Immature natural killer cell (primary cell): ENCODE results near the gene RUFY4. TPM values are rescaled to one million over a fixed set of nuclear protein-coding genes. Genes with fewer than 3 reads are reported as not detected.
A peak's percentile ranks its signal among the peaks of the same experiment; 100 is the strongest.

Experiments
- DNase-seq, 3 donors: peaks; one replicate each; pipeline ENCODE4 v3.0.0; 2022; ENCODE audit warnings: mixed read lengths in 1 of 3
- H3K27ac Mint-ChIP-seq, 6 donors: one replicate each; pipeline ENCODE4 v1.8.0; 2020; ENCODE audit warnings: mixed read lengths in 6 of 6, mild to moderate bottlenecking in 5 of 6, inconsistent platforms in 4 of 6, moderate library complexity in 3 of 6
- H3K27me3 Mint-ChIP-seq, 3 donors: one replicate each; pipeline ENCODE4 v1.8.0; 2020 to 2021; ENCODE audit warnings: low read depth in 3 of 3, mild to moderate bottlenecking in 3 of 3, mixed read lengths in 3 of 3, moderate library complexity in 3 of 3, inconsistent platforms in 1 of 3
- H3K36me3 Mint-ChIP-seq, 3 donors: one replicate each; pipeline ENCODE4 v1.8.0; 2020; ENCODE audit warnings: mixed read lengths in 3 of 3, inconsistent platforms in 2 of 3, mild to moderate bottlenecking in 2 of 3
- H3K4me1 Mint-ChIP-seq, 2 donors: one replicate each; pipeline ENCODE4 v1.8.0; 2020; ENCODE audit warnings: inconsistent platforms in 2 of 2, mild to moderate bottlenecking in 2 of 2, mixed read lengths in 2 of 2, moderate library complexity in 1 of 2
- H3K4me3 Mint-ChIP-seq, 5 donors: one replicate each; pipeline ENCODE4 v1.8.0; 2020; ENCODE audit warnings: mild to moderate bottlenecking in 5 of 5, mixed read lengths in 5 of 5, inconsistent platforms in 3 of 5, moderate library complexity in 3 of 5
- H3K9me3 Mint-ChIP-seq, 6 donors: one replicate each; pipeline ENCODE4 v1.8.0; 2020; ENCODE audit warnings: mild to moderate bottlenecking in 6 of 6, mixed read lengths in 6 of 6, inconsistent platforms in 4 of 6, moderate library complexity in 3 of 6
- polyA plus RNA-seq, 3 donors: library from polyadenylated mRNA; unstranded; fragments of 300-500 nt; fragmentation: Illumina TruSeq; gene quantifications; one replicate each; pipeline ENCODE4 v1.2.3, GENCODE V29; 2021

RUFY4 gene
- polyA plus RNA-seq, 3 donors from 2014 or later, result 0.50 TPM; not detected in 2

DNA sequence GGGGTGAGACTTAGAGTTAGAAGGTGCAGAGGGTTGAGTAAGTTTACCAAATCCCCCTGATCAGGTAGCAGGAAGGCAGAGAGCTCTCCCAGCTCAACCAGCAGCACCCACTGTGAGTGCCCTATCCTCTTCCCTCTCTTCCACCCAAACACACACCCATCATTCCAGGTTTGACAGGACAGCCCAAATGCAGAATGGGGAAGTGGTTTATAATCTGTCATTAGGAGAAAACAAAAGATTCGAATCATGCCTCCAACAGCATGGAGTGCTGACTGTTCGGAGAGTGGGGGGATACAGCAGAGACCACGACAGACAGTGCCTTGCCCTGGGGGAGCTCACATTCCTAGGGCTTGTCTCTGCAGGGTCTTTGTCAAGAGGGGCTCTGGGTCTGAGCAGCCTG is 68.5 kb downstream of the RUFY4 start:
- DNase-seq, result no peak
- peaks cover 0 to 3% (median 2%) of the 10 kb centered on the region in 3 donors for H3K27me3 Mint-ChIP-seq
- H3K4me3 Mint-ChIP-seq, result peak overlapping the region in 2 of 5 donors; percentile 13 to 40
- H3K9me3 Mint-ChIP-seq, result no peaks in the 10 kb centered on the region
- H3K36me3 Mint-ChIP-seq, result peaks cover 44 to 60% (median 51%) of the 10 kb centered on the region in 3 donors
- H3K4me1 Mint-ChIP-seq, result peaks cover 48 to 62% of the 10 kb centered on the region in 2 donors
- H3K27ac Mint-ChIP-seq, result peak overlapping the region in 4 of 6 donors; percentile 10 to 70 (median 38)

DNA sequence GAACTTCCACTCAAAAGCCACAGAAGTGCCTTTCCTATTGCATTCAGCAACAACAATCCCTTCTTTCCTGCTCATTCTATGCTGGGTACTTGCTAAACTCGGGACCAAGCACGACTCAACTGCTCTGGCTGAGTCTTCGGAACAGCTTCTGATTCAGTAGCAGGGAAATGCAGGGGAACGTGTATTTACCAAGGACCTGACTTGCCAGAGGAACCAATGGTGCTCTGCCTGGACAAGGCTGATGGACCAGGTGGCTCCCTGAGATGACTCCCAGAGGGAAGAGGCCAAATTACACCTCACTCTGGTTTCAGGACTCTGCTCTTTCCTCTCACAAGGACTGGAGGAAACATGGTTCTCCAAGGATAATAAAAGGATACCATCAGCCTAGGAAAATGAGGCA is 69.0 kb downstream of the RUFY4 start:
- Mint-ChIP-seq H3K4me3 (no peak overlapping the region), H3K9me3 (no peaks in the 10 kb centered on the region), H3K27ac (peak overlapping the region in 1 of 6 donors; percentile 70), H3K36me3 (peaks cover 40 to 55% (median 47%) of the 10 kb centered on the region in 3 donors), H3K27me3 (peaks cover 0 to 3% (median 2%) of the 10 kb centered on the region in 3 donors), H3K4me1 (peaks cover 43 to 57% of the 10 kb centered on the region in 2 donors)
- no peak for DNase-seq

Other genes with a start within 250 kb of the RUFY4 start
- under 1 TPM in 1 of 3 donors, not detected in 2; 0.40 TPM for gene TNS1, start 66.3 kb upstream of the RUFY4 start, polyA plus RNA-seq
- gene CXCR2, start 56.8 kb downstream of the RUFY4 start, polyA plus RNA-seq, result 100 to 1,000 TPM in 1 of 3 donors, 10 to 100 TPM in 2; 34.2 to 117 (median 75.7) TPM
- 10 to 100 TPM; 13.0 to 64.7 (median 30.5) TPM for gene CXCR1, start 97.7 kb downstream of the RUFY4 start, polyA plus RNA-seq
- 1,000 to 10,000 TPM; 1,394 to 2,060 (median 1,454) TPM for gene ARPC2, start 147.9 kb downstream of the RUFY4 start, polyA plus RNA-seq
- gene GPBAR1, start 191.8 kb downstream of the RUFY4 start, polyA plus RNA-seq, result 1 to 10 TPM in 1 of 3 donors, under 1 TPM in 2; 0.19 to 2.9 (median 0.22) TPM
- 100 to 1,000 TPM in 2 of 3 donors, 10 to 100 TPM in 1; 71.8 to 158 (median 101) TPM for gene AAMP, start 200.9 kb downstream of the RUFY4 start, polyA plus RNA-seq
- gene PNKD, start 201.3 kb downstream of the RUFY4 start, polyA plus RNA-seq, result 100 to 1,000 TPM in 1 of 3 donors, 10 to 100 TPM in 2; 96.3 to 145 (median 98.9) TPM
- gene TMBIM1, start 223.2 kb downstream of the RUFY4 start, polyA plus RNA-seq, result 100 to 1,000 TPM; 119 to 268 (median 155) TPM